SK-N-SH (cell line): ENCODE results near the gene PRMT7. TPM values are rescaled to one million over a fixed set of nuclear protein-coding genes. Genes with fewer than 3 reads are reported as not detected.
"Not testable (repeated sequence)": the region's sequence is repeated elsewhere in the genome, so short reads cannot be mapped to it uniquely, and the experiment has no call there.

ENCODE experiments used
- CTCF ChIA-PET: fragments of 300-600, 350-600 bp; formaldehyde crosslinking; extraction: SDS; loops from one replicate; lab custom pipeline; 2021; lab: Yijun Ruan, JAX
- POLR2A ChIA-PET: fragments of 350-600 bp; sonication (Branson Sonifier 250); formaldehyde crosslinking; extraction: SDS; loops from one replicate; lab custom pipeline; 2020; ENCODE audit warnings: antibody characterized with exemption, inconsistent platforms; lab: Yijun Ruan, JAX
- DNase-seq: peaks from one replicate; pipeline ENCODE4 v3.0.0; 2012
- H2AFZ ChIP-seq: fragments of 200-600 bp; sonication (generic); 2 replicates; pipeline ENCODE4 v1.8.1; 2016; ENCODE audit warnings: antibody characterized with exemption, mild to moderate bottlenecking, low read depth
- H3F3A ChIP-seq: fragments of 200-600 bp; sonication (generic); replicated peaks from 2 replicates; pipeline ENCODE3; 2016; ENCODE audit warnings: antibody characterized with exemption, mild to moderate bottlenecking; ENCODE audit not compliant: insufficient read depth
- H3K27ac ChIP-seq, 2 experiments: fragments of 200-500 bp in 1 of 2; fragments of 200-600 bp in 1 of 2; sonication (Bioruptor generic) in 1 of 2; sonication (generic), shearing (Covaris generic) in 1 of 2; 2 replicates each; pipeline versions ENCODE4 v1.5.1 to v1.6.1; 2014 to 2016; ENCODE audit warnings: low read depth in 2 of 2, inconsistent platforms in 1 of 2, low read length in 1 of 2, mild to moderate bottlenecking in 1 of 2, mixed read lengths in 1 of 2
- H3K27me3 ChIP-seq: fragments of 200-600 bp; sonication (generic), shearing (Covaris generic); 2 replicates; pipeline ENCODE4 v1.6.1; 2016; ENCODE audit warnings: mixed run types; ENCODE audit not compliant: insufficient read depth
- H3K36me3 ChIP-seq, 2 experiments: fragments of 200-500 bp in 1 of 2; fragments of 200-600 bp in 1 of 2; sonication (Bioruptor generic) in 1 of 2; sonication (generic) in 1 of 2; replicated peaks in 1 of 2; 2 replicates each; pipeline versions ENCODE3 to v1.5.1; 2014 to 2016; ENCODE audit warnings: low read length in 1 of 2, mild to moderate bottlenecking in 1 of 2; ENCODE audit not compliant: insufficient read depth in 2 of 2, control insufficient read depth in 1 of 2
- H3K4me1 ChIP-seq, 2 experiments: fragments of 200-500 bp in 1 of 2; fragments of 200-600 bp in 1 of 2; sonication (Bioruptor generic) in 1 of 2; sonication (generic), shearing (Covaris generic) in 1 of 2; 2 replicates each; pipeline versions ENCODE4 v1.5.1 to v1.6.1; 2014 to 2016; ENCODE audit warnings: low read depth in 1 of 2, low read length in 1 of 2, mixed run types in 1 of 2; ENCODE audit not compliant: insufficient read depth in 2 of 2, control insufficient read depth in 1 of 2
- H3K4me2 ChIP-seq: fragments of 200-600 bp; sonication (generic), shearing (Covaris generic); 2 replicates; pipeline ENCODE4 v1.6.1; 2017; ENCODE audit warnings: mixed run types
- H3K4me3 ChIP-seq, 2 experiments: fragments of 200-500 bp in 1 of 2; fragments of 200-600 bp in 1 of 2; sonication (Bioruptor generic) in 1 of 2; sonication (generic), shearing (Covaris generic) in 1 of 2; 2 replicates each; pipeline versions ENCODE4 v1.5.1 to v1.8.1; 2014 to 2016; ENCODE audit warnings: low read depth in 2 of 2, inconsistent platforms in 1 of 2, low read length in 1 of 2, mild to moderate bottlenecking in 1 of 2, mixed read lengths in 1 of 2, moderate library complexity in 1 of 2
- H3K79me2 ChIP-seq: fragments of 200-600 bp; sonication (generic); 2 replicates; pipeline ENCODE4 v1.8.1; 2017; ENCODE audit warnings: mild to moderate bottlenecking; ENCODE audit not compliant: insufficient read depth
- H3K9ac ChIP-seq: fragments of 200-600 bp; sonication (generic); 2 replicates; pipeline ENCODE4 v1.6.1; 2017; ENCODE audit warnings: mixed run types
- H3K9me2 ChIP-seq: fragments of 200-600 bp; sonication (generic); 2 replicates; pipeline ENCODE4 v1.6.1; 2017; ENCODE audit warnings: mixed run types
- H3K9me3 ChIP-seq: fragments of 200-600 bp; sonication (generic); 2 replicates; pipeline ENCODE4 v1.6.1; 2017; ENCODE audit warnings: mixed run types, mild to moderate bottlenecking, moderate library complexity
- H4K20me1 ChIP-seq: fragments of 200-600 bp; sonication (generic); 2 replicates; pipeline ENCODE4 v1.6.1; 2017; ENCODE audit warnings: mild to moderate bottlenecking, mixed run types; ENCODE audit not compliant: insufficient read depth
- FOXM1 ChIP-seq: IDR thresholded peaks from 2 replicates; pipeline ENCODE4 v1.4.0; 2012; ENCODE audit warnings: low read depth, mild to moderate bottlenecking
- POLR2AphosphoS5 ChIP-seq: IDR thresholded peaks from 2 replicates; pipeline ENCODE4 v1.6.1; 2012; ENCODE audit warnings: low read depth, low read length
- RAD21 ChIP-seq: IDR thresholded peaks from 2 replicates; pipeline ENCODE4 v1.6.1; 2012; ENCODE audit warnings: mild to moderate bottlenecking, low read length
- RXRA ChIP-seq: IDR thresholded peaks from 2 replicates; pipeline ENCODE4 v1.4.0; 2012; ENCODE audit warnings: low read depth, mild to moderate bottlenecking, borderline replicate concordance
- WGBS: methylation state at CpG from one replicate; pipeline ENCODE4 v1.1.6; 2017; ENCODE audit warnings: low lambda C conversion rate; 5-methylcytosine and 5-hydroxymethylcytosine counted together
- polyA plus RNA-seq, 3 experiments: library from polyadenylated mRNA; depleted of rRNA; stranded (reverse); fragments of >200 nt; gene quantifications; 2 replicates each; pipeline ENCODE4 v1.2.3, GENCODE V29; 2012
- TF ChIP-seq, protein P1 (sequence below): fragments of 200-600 bp; sonication (generic); IDR thresholded peaks from 2 replicates; pipeline ENCODE4 v1.6.1; 2017; ENCODE audit warnings: antibody characterized with exemption, mild to moderate bottlenecking, moderate library complexity
- TF ChIP-seq, protein P2 (sequence below): IDR thresholded peaks from 2 replicates; pipeline ENCODE4 v1.6.1; 2012; ENCODE audit warnings: mild to moderate bottlenecking, low read depth, low read length, moderate library complexity
- TF ChIP-seq, protein P3 (sequence below): IDR thresholded peaks from 2 replicates; pipeline ENCODE4 v1.4.0; 2012; ENCODE audit warnings: low read depth, borderline replicate concordance

The PRMT7 gene
- polyA plus RNA-seq, 1 of the 3 experiments (the other 2 are of a cell fraction): 46.0 TPM

DNA sequence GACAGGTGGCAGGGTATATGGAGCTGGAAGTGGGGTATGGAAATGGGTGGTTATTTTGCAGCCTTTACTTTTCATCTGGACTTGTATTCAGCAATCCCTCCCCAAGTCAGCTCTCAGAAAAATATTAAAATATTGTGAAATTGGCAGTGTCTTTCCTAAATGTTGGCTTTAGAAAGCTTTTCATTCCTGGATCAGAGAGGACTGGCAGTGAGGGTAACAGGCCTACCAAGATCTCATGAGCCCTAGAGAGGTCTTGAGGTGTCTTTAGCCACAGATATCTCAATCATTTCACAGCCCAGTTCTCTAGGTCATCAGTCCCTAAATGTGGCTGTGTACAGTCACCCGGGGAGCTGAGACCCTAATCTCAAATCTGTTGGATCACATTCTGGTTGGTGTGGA is 22.6 kb upstream of the PRMT7 start:
- H3K36me3 ChIP-seq: peaks cover 19 to 22% of the 10 kb centered on the region in 2 experiments
- no peak overlapping the region for H3K27ac ChIP-seq
- ChIA-PET POLR2A (interaction anchor here (0.9 kb wide), 1 partner anchor 21 kb away, joined by 7 read pairs; no protein-coding TSS in a partner anchor), CTCF (interaction anchor here (1.1 to 10.4 kb wide), 2 partner anchors 8 to 25 kb away, joined by 3 to 80 read pairs; partner anchors contain the start of gene SLC7A6)
- H2AFZ ChIP-seq: no peak overlapping the region
- no peak for DNase-seq
- no peaks in the 10 kb centered on the region for H3K9me3 ChIP-seq
- peaks cover 15% of the 10 kb centered on the region; the same call in 1 of the 2 replicates for H4K20me1 ChIP-seq
- no peak overlapping the region for H3K4me3 ChIP-seq
- no peak overlapping the region for H3K9ac ChIP-seq
- H3K27me3 ChIP-seq: no peaks in the 10 kb centered on the region
- TF ChIP-seq, protein P1, sequence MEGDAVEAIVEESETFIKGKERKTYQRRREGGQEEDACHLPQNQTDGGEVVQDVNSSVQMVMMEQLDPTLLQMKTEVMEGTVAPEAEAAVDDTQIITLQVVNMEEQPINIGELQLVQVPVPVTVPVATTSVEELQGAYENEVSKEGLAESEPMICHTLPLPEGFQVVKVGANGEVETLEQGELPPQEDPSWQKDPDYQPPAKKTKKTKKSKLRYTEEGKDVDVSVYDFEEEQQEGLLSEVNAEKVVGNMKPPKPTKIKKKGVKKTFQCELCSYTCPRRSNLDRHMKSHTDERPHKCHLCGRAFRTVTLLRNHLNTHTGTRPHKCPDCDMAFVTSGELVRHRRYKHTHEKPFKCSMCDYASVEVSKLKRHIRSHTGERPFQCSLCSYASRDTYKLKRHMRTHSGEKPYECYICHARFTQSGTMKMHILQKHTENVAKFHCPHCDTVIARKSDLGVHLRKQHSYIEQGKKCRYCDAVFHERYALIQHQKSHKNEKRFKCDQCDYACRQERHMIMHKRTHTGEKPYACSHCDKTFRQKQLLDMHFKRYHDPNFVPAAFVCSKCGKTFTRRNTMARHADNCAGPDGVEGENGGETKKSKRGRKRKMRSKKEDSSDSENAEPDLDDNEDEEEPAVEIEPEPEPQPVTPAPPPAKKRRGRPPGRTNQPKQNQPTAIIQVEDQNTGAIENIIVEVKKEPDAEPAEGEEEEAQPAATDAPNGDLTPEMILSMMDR: no peak
- TF ChIP-seq POLR2AphosphoS5 (no peak), FOXM1 (no peak), RAD21 (no peak), RXRA (no peak)
- TF ChIP-seq, protein P2, sequence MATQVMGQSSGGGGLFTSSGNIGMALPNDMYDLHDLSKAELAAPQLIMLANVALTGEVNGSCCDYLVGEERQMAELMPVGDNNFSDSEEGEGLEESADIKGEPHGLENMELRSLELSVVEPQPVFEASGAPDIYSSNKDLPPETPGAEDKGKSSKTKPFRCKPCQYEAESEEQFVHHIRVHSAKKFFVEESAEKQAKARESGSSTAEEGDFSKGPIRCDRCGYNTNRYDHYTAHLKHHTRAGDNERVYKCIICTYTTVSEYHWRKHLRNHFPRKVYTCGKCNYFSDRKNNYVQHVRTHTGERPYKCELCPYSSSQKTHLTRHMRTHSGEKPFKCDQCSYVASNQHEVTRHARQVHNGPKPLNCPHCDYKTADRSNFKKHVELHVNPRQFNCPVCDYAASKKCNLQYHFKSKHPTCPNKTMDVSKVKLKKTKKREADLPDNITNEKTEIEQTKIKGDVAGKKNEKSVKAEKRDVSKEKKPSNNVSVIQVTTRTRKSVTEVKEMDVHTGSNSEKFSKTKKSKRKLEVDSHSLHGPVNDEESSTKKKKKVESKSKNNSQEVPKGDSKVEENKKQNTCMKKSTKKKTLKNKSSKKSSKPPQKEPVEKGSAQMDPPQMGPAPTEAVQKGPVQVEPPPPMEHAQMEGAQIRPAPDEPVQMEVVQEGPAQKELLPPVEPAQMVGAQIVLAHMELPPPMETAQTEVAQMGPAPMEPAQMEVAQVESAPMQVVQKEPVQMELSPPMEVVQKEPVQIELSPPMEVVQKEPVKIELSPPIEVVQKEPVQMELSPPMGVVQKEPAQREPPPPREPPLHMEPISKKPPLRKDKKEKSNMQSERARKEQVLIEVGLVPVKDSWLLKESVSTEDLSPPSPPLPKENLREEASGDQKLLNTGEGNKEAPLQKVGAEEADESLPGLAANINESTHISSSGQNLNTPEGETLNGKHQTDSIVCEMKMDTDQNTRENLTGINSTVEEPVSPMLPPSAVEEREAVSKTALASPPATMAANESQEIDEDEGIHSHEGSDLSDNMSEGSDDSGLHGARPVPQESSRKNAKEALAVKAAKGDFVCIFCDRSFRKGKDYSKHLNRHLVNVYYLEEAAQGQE: no peak
- TF ChIP-seq, protein P3, sequence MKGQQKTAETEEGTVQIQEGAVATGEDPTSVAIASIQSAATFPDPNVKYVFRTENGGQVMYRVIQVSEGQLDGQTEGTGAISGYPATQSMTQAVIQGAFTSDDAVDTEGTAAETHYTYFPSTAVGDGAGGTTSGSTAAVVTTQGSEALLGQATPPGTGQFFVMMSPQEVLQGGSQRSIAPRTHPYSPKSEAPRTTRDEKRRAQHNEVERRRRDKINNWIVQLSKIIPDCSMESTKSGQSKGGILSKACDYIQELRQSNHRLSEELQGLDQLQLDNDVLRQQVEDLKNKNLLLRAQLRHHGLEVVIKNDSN: no peak
- peaks cover 17% of the 10 kb centered on the region; the same call in 1 of the 2 replicates for H3K79me2 ChIP-seq
- no peaks in the 10 kb centered on the region for H3F3A ChIP-seq
- 78% methylated on average over 1 of the region's 1 CpG for WGBS
- H3K4me1 ChIP-seq: no peaks in the 10 kb centered on the region
- no peak overlapping the region for H3K4me2 ChIP-seq
- no peaks in the 10 kb centered on the region for H3K9me2 ChIP-seq

DNA sequence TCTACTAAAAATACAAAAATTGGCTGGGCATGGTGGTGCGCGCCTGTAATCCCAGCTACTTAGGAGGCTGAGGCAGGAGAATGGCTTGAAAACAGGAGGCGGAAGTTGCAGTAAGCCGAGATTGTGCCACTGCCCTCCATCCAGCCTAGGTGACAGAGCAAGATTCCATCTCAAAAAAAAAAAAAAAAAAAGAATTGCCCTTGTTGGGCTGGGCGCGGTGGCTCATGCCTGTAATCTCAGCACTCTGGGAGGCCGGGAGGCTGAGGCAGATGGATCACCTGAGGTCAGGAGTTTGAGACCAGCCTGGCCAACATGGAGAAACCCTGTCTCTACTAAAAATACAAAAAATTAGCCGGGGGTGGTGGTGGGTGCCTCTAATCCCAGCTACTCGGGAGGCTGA is 22.0 kb upstream of the PRMT7 start:
- ChIA-PET POLR2A (interaction anchor here (0.9 kb wide), 1 partner anchor 20 kb away, joined by 7 read pairs; no protein-coding TSS in a partner anchor), CTCF (interaction anchor here (1.1 to 10.4 kb wide), 2 partner anchors 8 to 26 kb away, joined by 3 to 80 read pairs; partner anchors contain the start of gene SLC7A6)
- H3K27me3 ChIP-seq, H3K9me3 ChIP-seq, H3K4me3 ChIP-seq, H3K4me1 ChIP-seq, H2AFZ ChIP-seq, DNase-seq, H3K27ac ChIP-seq, H3K9ac ChIP-seq, H3K4me2 ChIP-seq, H3F3A ChIP-seq, H3K9me2 ChIP-seq: not testable (repeated sequence)
- peaks cover 17% of the 10 kb centered on the region; the same call in 1 of the 2 replicates for H3K79me2 ChIP-seq
- WGBS: 92% methylated on average over 9 of the region's 9 CpGs
- H3K36me3 ChIP-seq: peaks cover 18 to 22% of the 10 kb centered on the region in 2 experiments
- H4K20me1 ChIP-seq: peaks cover 15% of the 10 kb centered on the region; the same call in 1 of the 2 replicates
